HEK293 (cell line): ENCODE data around the gene CDC14B.

ENCODE experiments used
- CTCF ChIA-PET: fragments of 350-600 bp; formaldehyde crosslinking; extraction: SDS; loops from one replicate; lab custom pipeline; 2021; ENCODE audit warnings: antibody characterized with exemption; lab: Yijun Ruan, JAX
- POLR2A ChIA-PET: fragments of 300-600 bp; formaldehyde crosslinking; extraction: SDS; loops from one replicate; lab custom pipeline; 2020; ENCODE audit warnings: antibody characterized with exemption, inconsistent platforms; lab: Yijun Ruan, JAX
- H3K27ac ChIP-seq: fragments of 200-500 bp; sonication (Bioruptor generic); 2 replicates; pipeline ENCODE4 v1.5.1; 2014; ENCODE audit warnings: low read depth, low read length, control low read depth, inconsistent platforms; ENCODE audit errors: extremely low read depth
- H3K36me3 ChIP-seq, 2 experiments: fragments of 200-500 bp in 1 of 2; sonication (Bioruptor generic) in 1 of 2; 1 replicate in 1 of 2; 2 replicates in 1 of 2; pipeline ENCODE4 v1.5.1; 2014 to 2017; ENCODE audit warnings: inconsistent platforms in 2 of 2, low read length in 2 of 2; ENCODE audit not compliant: control insufficient read depth in 2 of 2, insufficient read depth in 1 of 2
- H3K4me1 ChIP-seq: fragments of 200-500 bp; sonication (Bioruptor generic); 2 replicates; pipeline ENCODE4 v1.5.1; 2014; ENCODE audit warnings: mild to moderate bottlenecking, low read length, inconsistent platforms; ENCODE audit not compliant: control insufficient read depth, insufficient read depth
- H3K4me3 ChIP-seq: 2 replicates; pipeline ENCODE4 v1.5.1; 2011; ENCODE audit warnings: low read depth, mild to moderate bottlenecking, control low read depth, low read length, moderate library complexity
- H3K9me3 ChIP-seq: fragments of 200-500 bp; sonication (Bioruptor generic); 2 replicates; pipeline ENCODE4 v1.5.1; 2014; ENCODE audit warnings: low read depth, low read length, inconsistent platforms; ENCODE audit not compliant: control insufficient read depth, insufficient read depth
- BCL11A ChIP-seq: fragments of 450-650 bp; formaldehyde crosslinking; IDR thresholded peaks from 2 replicates; pipeline ENCODE4 v1.5.1; 2016; ENCODE audit warnings: low read depth, missing biosample characterization, missing genetic modification characterization
- BCL6B ChIP-seq: fragments of 450-650 bp; formaldehyde crosslinking; IDR thresholded peaks from 2 replicates; pipeline ENCODE4 v1.5.1; 2017; ENCODE audit warnings: missing biosample characterization, missing genetic modification characterization
- EGR2 ChIP-seq: fragments of 450-650 bp; formaldehyde crosslinking; IDR thresholded peaks from 2 replicates; pipeline ENCODE4 v1.5.1; 2016; ENCODE audit warnings: low read depth, missing biosample characterization, missing genetic modification characterization
- INSM2 ChIP-seq: fragments of 450-650 bp; formaldehyde crosslinking; IDR thresholded peaks from 2 replicates; pipeline ENCODE4 v1.5.1; 2016; ENCODE audit warnings: missing biosample characterization, missing genetic modification characterization
- KLF7 ChIP-seq: fragments of 450-650 bp; formaldehyde crosslinking; IDR thresholded peaks from 2 replicates; pipeline ENCODE4 v1.5.1; 2016; ENCODE audit warnings: missing biosample characterization, missing genetic modification characterization, borderline replicate concordance
- MYNN ChIP-seq: fragments of 450-650 bp; formaldehyde crosslinking; IDR thresholded peaks from 2 replicates; pipeline ENCODE4 v1.5.1; 2016; ENCODE audit warnings: missing biosample characterization, missing genetic modification characterization, borderline replicate concordance
- OSR2 ChIP-seq: fragments of 450-650 bp; formaldehyde crosslinking; IDR thresholded peaks from 2 replicates; pipeline ENCODE4 v1.5.1; 2016; ENCODE audit warnings: missing biosample characterization, missing genetic modification characterization
- PRDM6 ChIP-seq: fragments of 450-650 bp; formaldehyde crosslinking; IDR thresholded peaks from 2 replicates; pipeline ENCODE4 v1.5.1; 2017; ENCODE audit warnings: missing biosample characterization, missing genetic modification characterization
- REPIN1 ChIP-seq: fragments of 450-650 bp; formaldehyde crosslinking; IDR thresholded peaks from 2 replicates; pipeline ENCODE4 v1.5.1; 2017; ENCODE audit warnings: missing biosample characterization, missing genetic modification characterization, low read depth
- ZFP41 ChIP-seq: fragments of 450-650 bp; formaldehyde crosslinking; IDR thresholded peaks from 2 replicates; pipeline ENCODE4 v1.5.1; 2016; ENCODE audit warnings: missing biosample characterization, missing genetic modification characterization, borderline replicate concordance
- ZFP69B ChIP-seq: fragments of 450-650 bp; formaldehyde crosslinking; IDR thresholded peaks from 2 replicates; pipeline ENCODE4 v1.5.1; 2016; ENCODE audit warnings: missing biosample characterization, missing genetic modification characterization
- ZNF121 ChIP-seq: fragments of 450-650 bp; formaldehyde crosslinking; IDR thresholded peaks from 2 replicates; pipeline ENCODE4 v1.5.1; 2016; ENCODE audit warnings: missing biosample characterization, missing genetic modification characterization
- ZNF146 ChIP-seq: fragments of 450-650 bp; formaldehyde crosslinking; IDR thresholded peaks from 2 replicates; pipeline ENCODE4 v1.5.1; 2016; ENCODE audit warnings: missing biosample characterization, missing genetic modification characterization
- ZNF223 ChIP-seq: fragments of 450-650 bp; formaldehyde crosslinking; IDR thresholded peaks from 2 replicates; pipeline ENCODE4 v1.5.1; 2016; ENCODE audit warnings: missing biosample characterization, missing genetic modification characterization
- ZNF24 ChIP-seq: fragments of 450-650 bp; formaldehyde crosslinking; IDR thresholded peaks from 2 replicates; pipeline ENCODE4 v1.5.1; 2016; ENCODE audit warnings: missing biosample characterization, missing genetic modification characterization
- ZNF248 ChIP-seq: fragments of 450-650 bp; formaldehyde crosslinking; IDR thresholded peaks from 2 replicates; pipeline ENCODE4 v1.5.1; 2017; ENCODE audit warnings: missing biosample characterization, missing genetic modification characterization
- ZNF292 ChIP-seq: fragments of 450-650 bp; formaldehyde crosslinking; IDR thresholded peaks from 2 replicates; pipeline ENCODE4 v1.5.1; 2016; ENCODE audit warnings: low read depth, missing biosample characterization, missing genetic modification characterization, borderline replicate concordance
- ZNF366 ChIP-seq: fragments of 450-650 bp; formaldehyde crosslinking; conservative IDR thresholded peaks from 2 replicates; pipeline ENCODE4 v1.5.1; 2016; ENCODE audit warnings: missing biosample characterization, missing genetic modification characterization
- ZNF398 ChIP-seq: fragments of 450-650 bp; formaldehyde crosslinking; IDR thresholded peaks from 2 replicates; pipeline ENCODE4 v1.5.1; 2017; ENCODE audit warnings: missing biosample characterization, missing genetic modification characterization
- ZNF529 ChIP-seq: fragments of 450-650 bp; formaldehyde crosslinking; IDR thresholded peaks from 2 replicates; pipeline ENCODE4 v1.5.1; 2017; ENCODE audit warnings: missing genetic modification characterization, missing biosample characterization; ENCODE audit not compliant: insufficient replicate concordance
- ZNF530 ChIP-seq: fragments of 450-650 bp; formaldehyde crosslinking; IDR thresholded peaks from 2 replicates; pipeline ENCODE4 v1.5.1; 2016; ENCODE audit warnings: low read depth, missing biosample characterization, missing genetic modification characterization
- ZNF549 ChIP-seq: fragments of 450-650 bp; IDR thresholded peaks from 2 replicates; pipeline ENCODE4 v1.5.1; 2018; ENCODE audit warnings: missing biosample characterization, missing genetic modification characterization, mild to moderate bottlenecking, inconsistent platforms, moderate library complexity
- ZNF585B ChIP-seq: fragments of 450-650 bp; formaldehyde crosslinking; IDR thresholded peaks from 2 replicates; pipeline ENCODE4 v1.5.1; 2016; ENCODE audit warnings: missing biosample characterization, missing genetic modification characterization
- ZNF645 ChIP-seq: fragments of 450-650 bp; formaldehyde crosslinking; IDR thresholded peaks from 2 replicates; pipeline ENCODE4; 2016; ENCODE audit warnings: missing biosample characterization, missing genetic modification characterization
- ZNF701 ChIP-seq: fragments of 450-650 bp; formaldehyde crosslinking; IDR thresholded peaks from 2 replicates; pipeline ENCODE4 v1.5.1; 2016; ENCODE audit warnings: missing biosample characterization, missing genetic modification characterization
- ZSCAN23 ChIP-seq: fragments of 450-650 bp; formaldehyde crosslinking; IDR thresholded peaks from 2 replicates; pipeline ENCODE4 v1.5.1; 2016; ENCODE audit warnings: missing biosample characterization, missing genetic modification characterization

The CDC14B gene

DNA sequence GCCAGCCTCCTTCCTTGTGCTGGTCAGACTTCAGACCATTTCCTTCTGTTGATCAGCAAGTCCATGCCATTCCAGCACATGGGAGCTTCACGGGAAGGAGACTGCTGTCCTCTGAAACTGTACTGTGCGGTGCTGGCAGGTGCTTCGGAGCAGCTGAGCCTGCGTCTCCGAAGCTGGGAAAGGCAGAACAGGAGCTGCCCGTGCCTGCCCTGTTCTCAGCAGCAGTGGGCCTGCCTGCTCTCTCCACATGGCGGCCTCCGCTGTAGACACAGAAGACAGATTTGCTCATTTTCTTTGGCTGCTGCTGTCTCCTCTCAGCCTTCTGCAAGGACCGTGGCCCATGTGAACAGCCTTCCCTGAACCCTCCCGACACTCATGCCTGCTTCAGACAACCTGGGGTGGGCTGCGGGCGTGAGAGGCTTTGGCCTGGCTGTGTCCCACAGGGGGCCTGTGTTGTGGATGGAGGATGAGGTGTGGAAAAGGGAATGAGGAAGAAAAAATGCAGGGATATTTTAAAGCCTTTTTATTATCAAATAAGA is 126.6 kb downstream of the CDC14B start:
- H3K4me1 ChIP-seq = no peaks in the 10 kb centered on the region
- TF ChIP-seq ZNF585B (tag by site-specific recombination) (no peak), ZNF701 (tag by site-specific recombination) (no peak), ZNF292 (tag by site-specific recombination) (no peak), MYNN (tag by site-specific recombination) (no peak), BCL11A (tag by site-specific recombination) (no peak), ZNF398 (tag by site-specific recombination) (no peak), EGR2 (tag by site-specific recombination) (no peak), ZNF530 (tag by site-specific recombination) (no peak), INSM2 (no peak), ZFP69B (tag by site-specific recombination) (no peak), ZNF645 (tag by site-specific recombination) (no peak), KLF7 (tag by site-specific recombination) (no peak), ZNF248 (no peak), OSR2 (tag by site-specific recombination) (no peak), ZNF549 (no peak)
- POLR2A ChIA-PET = no interaction called here
- no peak overlapping the region for H3K27ac ChIP-seq
- CTCF ChIA-PET = no interaction called here
- H3K9me3 ChIP-seq = no peaks in the 10 kb centered on the region
- peaks cover 0 to 51% of the 10 kb centered on the region in 2 experiments; a peak in 2 of 3 replicates for H3K36me3 ChIP-seq
- H3K4me3 ChIP-seq = no peak overlapping the region

DNA sequence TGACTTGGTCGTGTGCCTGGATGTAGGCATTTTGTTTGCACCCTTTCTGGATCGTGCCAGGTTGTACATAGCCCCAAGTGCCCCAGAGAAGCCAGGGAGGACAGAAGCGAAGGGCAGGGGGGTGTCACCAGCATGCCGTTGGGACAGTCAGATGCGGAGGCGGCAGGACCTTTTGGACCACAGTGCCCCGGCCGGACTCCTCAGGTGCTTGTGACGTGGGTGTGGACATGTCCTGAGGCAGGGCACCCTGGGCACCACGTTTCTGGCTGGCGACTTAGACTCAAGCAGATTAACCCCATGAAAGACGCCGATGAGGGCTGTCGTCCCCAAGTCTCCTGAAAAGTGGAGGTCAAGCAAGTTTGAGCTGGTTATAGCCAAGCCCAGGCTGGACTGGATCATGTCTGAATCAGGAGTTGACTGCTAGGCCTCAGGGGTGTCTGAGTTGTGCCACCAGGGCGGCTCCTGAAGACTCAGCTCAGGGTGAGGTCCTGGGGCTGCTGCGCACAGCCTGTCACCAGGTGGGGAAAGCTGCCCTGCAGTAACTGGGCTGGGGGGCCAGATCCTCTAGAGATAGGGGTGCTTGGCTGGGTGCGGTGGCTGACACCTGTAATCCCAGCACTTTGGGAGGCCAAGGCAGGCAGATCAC is 127.6 kb downstream of the CDC14B start:
- no peaks in the 10 kb centered on the region for H3K9me3 ChIP-seq
- CTCF ChIA-PET = no interaction called here
- H3K27ac ChIP-seq = no peak overlapping the region
- H3K4me1 ChIP-seq = no peaks in the 10 kb centered on the region
- H3K4me3 ChIP-seq = no peak overlapping the region
- TF ChIP-seq REPIN1 (tag by site-specific recombination) (no peak), ZNF529 (tag by site-specific recombination) (no peak), ZNF366 (no peak), PRDM6 (no peak), ZNF146 (no peak), ZNF121 (tag by site-specific recombination) (no peak), BCL6B (tag by site-specific recombination) (no peak), ZNF223 (no peak), ZFP41 (no peak), ZNF24 (tag by site-specific recombination) (no peak), ZSCAN23 (no peak)
- POLR2A ChIA-PET = interaction anchor here (0.8 kb wide), 1 partner anchor 73 kb away, joined by 3 read pairs; no protein-coding TSS in a partner anchor
- peaks cover 0 to 56% of the 10 kb centered on the region in 2 experiments; a peak in 2 of 3 replicates for H3K36me3 ChIP-seq
